Right lobe of liver (tissue), 6 donors: ENCODE results near the gene RANBP17. TPM values are rescaled to one million over a fixed set of nuclear protein-coding genes. Genes with fewer than 3 reads are reported as not detected.

Source experiments
- ATAC-seq, 4 donors: fragments of 200-7000 bp; cut with Tn5 transposase; one replicate each; pipeline ENCODE4 v1.9.1; 2020; ENCODE audit warnings: mild to moderate bottlenecking in 4 of 4, moderate library complexity in 4 of 4
- DNase-seq, 3 donors: peaks; one replicate each; pipeline ENCODE4 v3.0.0-alpha.2; 2020
- H3K27ac ChIP-seq, 3 donors: fragments of 200-600 bp; one replicate each; pipeline ENCODE4 v1.8.0; 2022
- H3K27me3 ChIP-seq, 2 donors: fragments of 200-600 bp; one replicate each; pipeline ENCODE4 v1.8.0; 2022
- H3K36me3 ChIP-seq, 4 donors: fragments of 200-600 bp; sonication (generic) in 1 of 4; one replicate each; pipeline versions ENCODE4 v1.5.1 to v1.8.0; 2017 to 2022; ENCODE audit warnings: control low read depth in 1 of 4
- H3K4me1 ChIP-seq, 4 donors: fragments of 200-600 bp; sonication (generic) in 1 of 4; one replicate each; pipeline versions ENCODE4 v1.5.1 to v1.8.0; 2017 to 2022; ENCODE audit warnings: control low read depth in 1 of 4
- H3K4me3 ChIP-seq, 3 donors: fragments of 200-600 bp; one replicate each; pipeline ENCODE4 v1.8.0; 2022
- H3K9me3 ChIP-seq, 4 donors: fragments of 200-600 bp; sonication (generic) in 1 of 4; one replicate each; pipeline versions ENCODE4 v1.5.1 to v1.8.0; 2017 to 2022; ENCODE audit warnings: control low read depth in 1 of 4
- POLR2A ChIP-seq: fragments of 450-650 bp; IDR thresholded peaks from one replicate; pipeline ENCODE4 v1.6.1; 2017; ENCODE audit warnings: antibody characterized with exemption, mild to moderate bottlenecking
- WGBS: methylation state at CpG from one replicate; pipeline ENCODE4 v1.1.6; 2018; ENCODE audit warnings: low coverage, low lambda C conversion rate; ENCODE audit not compliant: insufficient coverage; ENCODE audit errors: missing lambda C conversion rate; 5-methylcytosine and 5-hydroxymethylcytosine counted together
- intact Hi-C, 2 donors: fragments of 100-400 bp; cut with DNase I; formaldehyde crosslinking; loops; one replicate each; pipeline versions ENCODE4 v1.11.2 to v1.14.1; 2022
- total RNA-seq, 6 experiments: library from RNA; depleted of rRNA in 2 of 6; stranded (reverse); fragments of >200 nt in 2 of 6; fragmentation: NEBNext Ultra II Directional in 3 of 6; extraction: Animal tissue kit (Norgen Biotek cat#: 25700) in 3 of 6; gene quantifications; one replicate each; pipeline versions ENCODE4 v1.1.0 to v1.2.4, GENCODE V29; 2016 to 2023
- TF ChIP-seq, protein P1 (sequence below), 4 donors: fragments of 200-600 bp in 3 of 4; fragments of 450-650 bp in 1 of 4; IDR thresholded peaks; one replicate each; pipeline versions ENCODE4 v1.5.1 to v1.8.0; 2016 to 2022; ENCODE audit warnings: antibody characterized with exemption in 4 of 4, mild to moderate bottlenecking in 2 of 4
- donor health status: DM: no; HTN: yes; CAD: no.
- donor health status: DM: no; HTN: no; CAD: no.
- donor health status: DM: no; HTN: no; CAD: no.
- donor health status: DM: no; HTN: yes; CAD: no.
- donor health status: DM: no; HTN: yes; CAD: no.

The RANBP17 gene
- total RNA-seq, 6 experiments from 2014 or later: 1.5 to 5.7 (median 4.7) TPM

DNA sequence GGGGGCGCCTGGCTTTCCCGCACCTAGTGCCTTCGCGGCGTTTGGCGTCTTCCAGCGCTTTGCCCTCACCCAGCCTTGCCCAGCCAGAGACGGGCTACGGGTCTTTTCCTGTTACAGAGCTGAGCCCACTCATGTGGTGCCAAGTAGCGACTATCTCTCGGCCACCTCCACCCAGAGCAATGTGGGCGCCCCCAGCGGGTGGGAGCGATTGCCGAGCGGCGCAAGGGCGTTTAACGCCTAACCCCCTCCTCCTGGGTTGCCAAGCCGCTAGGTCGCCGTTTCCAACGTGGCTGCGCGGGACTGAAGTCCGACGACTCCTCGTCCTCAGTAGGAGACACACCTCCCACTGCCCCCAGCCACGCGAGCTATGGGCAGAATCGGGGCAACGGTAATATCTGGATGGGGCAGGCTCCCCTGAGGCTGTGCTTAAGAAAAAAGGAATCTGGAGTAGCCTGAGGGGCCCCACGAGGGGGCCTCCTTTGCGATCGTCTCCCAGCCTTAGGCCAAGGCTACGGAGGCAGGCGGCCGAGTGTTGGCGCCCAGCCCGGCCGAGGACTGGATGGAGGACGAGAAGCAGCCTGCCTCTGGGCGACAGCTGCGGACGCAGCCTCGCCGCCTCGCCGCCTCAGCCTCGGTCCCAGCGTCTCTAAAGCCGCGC is 453.0 kb downstream of the RANBP17 start:
- WGBS: 3% methylated on average over 33 of the region's 53 CpGs
- Histone ChIP-seq H3K4me1 (peaks cover 0 to 37% (median 0%) of the 10 kb centered on the region in 4 donors), H3K27ac (no peak overlapping the region), H3K36me3 (no peaks in the 10 kb centered on the region), H3K9me3 (no peaks in the 10 kb centered on the region), H3K4me3 (no peak overlapping the region), H3K27me3 (peaks cover 21 to 61% of the 10 kb centered on the region in 2 donors)
- TF ChIP-seq, protein P1, sequence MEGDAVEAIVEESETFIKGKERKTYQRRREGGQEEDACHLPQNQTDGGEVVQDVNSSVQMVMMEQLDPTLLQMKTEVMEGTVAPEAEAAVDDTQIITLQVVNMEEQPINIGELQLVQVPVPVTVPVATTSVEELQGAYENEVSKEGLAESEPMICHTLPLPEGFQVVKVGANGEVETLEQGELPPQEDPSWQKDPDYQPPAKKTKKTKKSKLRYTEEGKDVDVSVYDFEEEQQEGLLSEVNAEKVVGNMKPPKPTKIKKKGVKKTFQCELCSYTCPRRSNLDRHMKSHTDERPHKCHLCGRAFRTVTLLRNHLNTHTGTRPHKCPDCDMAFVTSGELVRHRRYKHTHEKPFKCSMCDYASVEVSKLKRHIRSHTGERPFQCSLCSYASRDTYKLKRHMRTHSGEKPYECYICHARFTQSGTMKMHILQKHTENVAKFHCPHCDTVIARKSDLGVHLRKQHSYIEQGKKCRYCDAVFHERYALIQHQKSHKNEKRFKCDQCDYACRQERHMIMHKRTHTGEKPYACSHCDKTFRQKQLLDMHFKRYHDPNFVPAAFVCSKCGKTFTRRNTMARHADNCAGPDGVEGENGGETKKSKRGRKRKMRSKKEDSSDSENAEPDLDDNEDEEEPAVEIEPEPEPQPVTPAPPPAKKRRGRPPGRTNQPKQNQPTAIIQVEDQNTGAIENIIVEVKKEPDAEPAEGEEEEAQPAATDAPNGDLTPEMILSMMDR (IDR thresholded peaks at IDR 0.05): no peak
- TF ChIP-seq POLR2A: no peak
- no peak for DNase-seq
- ATAC-seq: peak; percentile 14 to 37 (median 24)
- intact Hi-C loops: no loop called here

DNA sequence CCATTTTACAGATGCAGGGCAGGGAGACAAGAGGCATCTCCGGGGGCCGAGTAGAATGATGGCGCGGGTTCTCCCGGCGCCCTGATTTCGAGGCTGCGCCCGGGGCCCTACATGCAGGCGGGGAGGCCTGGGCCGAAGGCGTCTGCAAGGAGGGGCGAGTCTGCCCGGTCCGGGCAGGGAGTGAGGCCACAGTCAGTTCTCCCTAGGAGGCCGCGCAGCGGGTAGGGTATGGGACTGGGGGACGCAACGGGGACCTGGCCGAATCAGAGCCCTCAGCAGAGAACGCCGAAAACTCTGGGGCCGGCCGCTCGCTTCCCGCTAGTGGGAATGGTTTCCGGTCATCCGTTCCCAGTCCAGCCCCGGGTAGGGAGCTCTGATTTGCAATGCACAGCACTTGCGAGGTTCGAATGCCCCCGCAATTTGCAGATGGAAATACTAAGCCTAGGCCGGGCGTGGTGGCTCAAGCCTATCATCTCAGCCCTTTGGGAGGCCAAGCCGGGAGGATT is 453.6 kb downstream of the RANBP17 start:
- no peak for DNase-seq
- WGBS: 5% methylated on average over 13 of the region's 36 CpGs
- Histone ChIP-seq H3K9me3 (no peaks in the 10 kb centered on the region), H3K27ac (no peak overlapping the region), H3K36me3 (no peaks in the 10 kb centered on the region), H3K4me3 (no peak overlapping the region), H3K27me3 (peaks cover 20 to 60% of the 10 kb centered on the region in 2 donors), H3K4me1 (peaks cover 0 to 35% (median 0%) of the 10 kb centered on the region in 4 donors)
- TF ChIP-seq POLR2A: no peak
- TF ChIP-seq, protein P1 (IDR thresholded peaks at IDR 0.05): no peak
- ATAC-seq: peak in 1 of 4 donors; percentile 17
- intact Hi-C loops: no loop called here

DNA sequence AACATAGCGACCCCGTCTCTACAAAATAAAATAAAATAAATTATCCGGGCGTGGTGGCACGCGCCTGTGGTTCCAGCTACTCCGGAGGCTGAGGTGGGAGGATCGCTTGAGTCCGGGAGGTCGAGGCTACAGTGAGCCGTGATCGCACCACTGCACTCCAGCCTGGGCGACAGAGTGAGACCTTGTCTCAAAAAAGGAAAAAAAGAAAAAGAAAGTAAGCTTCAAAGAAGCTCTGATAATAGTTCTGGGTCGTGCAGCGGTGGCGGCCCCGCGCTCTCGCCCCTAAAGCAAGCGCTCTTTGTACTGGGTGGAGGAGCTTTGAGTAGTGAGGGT is 454.1 kb downstream of the RANBP17 start:
- H3K4me3 ChIP-seq: no peak overlapping the region
- H3K4me1 ChIP-seq: peaks cover 0 to 32% (median 0%) of the 10 kb centered on the region in 4 donors
- DNase-seq (no peak), ATAC-seq (no peak)
- WGBS: 11% methylated on average over 19 of the region's 20 CpGs
- no peaks in the 10 kb centered on the region for H3K9me3 ChIP-seq
- intact Hi-C loops: no loop called here
- no peak overlapping the region for H3K27ac ChIP-seq
- H3K27me3 ChIP-seq: peaks cover 17 to 58% of the 10 kb centered on the region in 2 donors
- no peak for TF ChIP-seq POLR2A
- TF ChIP-seq, protein P1 (IDR thresholded peaks at IDR 0.05): no peak
- H3K36me3 ChIP-seq: no peaks in the 10 kb centered on the region

DNA sequence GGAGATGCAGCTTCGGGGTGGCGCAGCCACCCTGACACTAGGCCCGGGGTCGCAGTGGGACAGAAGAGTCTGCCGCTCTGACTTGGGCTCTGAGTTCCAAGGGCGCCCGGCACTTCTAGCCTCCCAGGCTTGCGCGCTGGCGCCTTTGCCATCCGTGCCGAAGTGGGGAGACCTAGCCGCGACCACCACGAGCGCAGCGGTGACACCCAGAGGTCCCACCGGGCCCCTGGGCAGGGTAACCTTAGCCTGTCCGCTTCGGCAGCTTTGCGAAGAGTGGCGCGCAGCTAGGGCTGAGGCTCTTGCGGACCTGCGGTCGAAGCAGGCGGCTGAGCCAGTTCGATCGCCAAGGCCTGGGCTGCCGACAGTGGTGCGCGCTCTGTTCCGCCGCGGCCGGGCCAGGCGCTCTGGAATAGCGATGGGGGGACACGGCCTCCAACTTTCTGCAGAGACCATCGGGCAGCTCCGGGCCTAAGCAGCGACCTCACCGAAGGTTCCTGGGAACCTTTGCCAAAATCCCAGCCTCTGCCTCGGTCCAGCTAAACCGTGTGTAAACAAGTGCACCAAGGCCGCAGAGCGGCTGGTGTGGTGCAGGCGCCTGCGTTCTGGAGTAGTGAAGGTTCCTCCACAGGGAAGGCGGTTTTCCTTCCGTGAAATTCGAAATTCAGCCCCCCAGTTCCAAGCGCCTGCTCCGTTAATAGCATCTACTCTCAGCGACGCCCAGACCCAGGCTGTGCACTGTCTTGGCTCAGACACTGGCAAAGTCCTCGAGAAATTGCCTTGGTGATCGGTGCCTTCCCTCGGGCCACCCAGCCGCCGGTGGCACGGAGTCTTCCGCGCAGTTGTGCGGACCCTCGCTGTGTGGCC is 454.7 kb downstream of the RANBP17 start:
- peaks cover 13 to 52% of the 10 kb centered on the region in 2 donors for H3K27me3 ChIP-seq
- H3K4me3 ChIP-seq: peak overlapping the region in 1 of 3 donors; percentile 13
- H3K4me1 ChIP-seq: peaks cover 0 to 26% (median 0%) of the 10 kb centered on the region in 4 donors
- no peak overlapping the region for H3K27ac ChIP-seq
- 3% methylated on average over 23 of the region's 66 CpGs for WGBS
- ATAC-seq: peak; percentile 44 to 69 (median 59)
- intact Hi-C loops: no loop called here
- no peak for DNase-seq
- TF ChIP-seq, protein P1 (IDR thresholded peaks at IDR 0.05): no peak
- TF ChIP-seq POLR2A: no peak
- no peaks in the 10 kb centered on the region for H3K9me3 ChIP-seq
- no peaks in the 10 kb centered on the region for H3K36me3 ChIP-seq
